Testis (tissue), 3 donors: ENCODE data around the gene ITGAD. TPM values are rescaled to one million over a fixed set of nuclear protein-coding genes. Genes with fewer than 3 reads are reported as not detected.

Experiments
- DNase-seq: peaks from one replicate; pipeline ENCODE4 v3.0.0-alpha.2; 2019
- H3K27ac ChIP-seq, 2 donors: fragments of 200-600 bp; sonication (generic); one replicate each; pipeline ENCODE4 v1.5.1; 2019
- H3K27me3 ChIP-seq: fragments of 200-600 bp; sonication (generic); one replicate; pipeline ENCODE4 v1.5.1; 2019
- H3K36me3 ChIP-seq: fragments of 200-600 bp; sonication (generic); one replicate; pipeline ENCODE4 v1.5.1; 2017; ENCODE audit warnings: low read depth; ENCODE audit errors: missing control alignments
- H3K4me1 ChIP-seq: fragments of 200-600 bp; sonication (generic); one replicate; pipeline ENCODE4 v1.5.1; 2019
- H3K4me3 ChIP-seq, 2 donors: fragments of 200-600 bp; sonication (generic); one replicate each; pipeline ENCODE4 v1.5.1; 2017 to 2019
- H3K9me3 ChIP-seq: fragments of 200-600 bp; sonication (generic); one replicate; pipeline ENCODE4 v1.5.1; 2017
- CTCF ChIP-seq, 3 experiments: fragments of 450-650 bp in 2 of 3; fragments of 200-600 bp in 1 of 3; sonication (generic) in 1 of 3; IDR thresholded peaks; one replicate each; pipeline ENCODE4 v1.5.1; 2016 to 2019; ENCODE audit warnings: antibody characterized with exemption in 3 of 3, mild to moderate bottlenecking in 2 of 3, moderate library complexity in 1 of 3
- POLR2A ChIP-seq: fragments of 450-650 bp; IDR thresholded peaks from one replicate; pipeline ENCODE4 v1.6.1; 2017; ENCODE audit warnings: antibody characterized with exemption, mild to moderate bottlenecking, moderate library complexity
- WGBS, 2 donors: methylation state at CpG; one replicate each; pipeline ENCODE4 v1.1.5; 2018; 5-methylcytosine and 5-hydroxymethylcytosine counted together
- intact Hi-C: fragments of 100-400 bp; cut with DNase I; formaldehyde crosslinking; loops from one replicate; pipeline ENCODE4 v1.15.1; 2023; ENCODE audit warnings: low total_unique reads
- polyA plus RNA-seq: library from polyadenylated mRNA; stranded (reverse); fragments of 350-450 nt; fragmentation: Illumina TruSeq; extraction: RNeasy Lipid Tissue Mini Kit (QIAGEN cat#74804); gene quantifications from one replicate; pipeline ENCODE4 v1.2.3, GENCODE V29; 2014; ENCODE audit warnings: low read depth, low replicate concordance; ENCODE audit not compliant: insufficient read depth
- total RNA-seq, 2 donors: library from RNA; depleted of rRNA; stranded (reverse); fragments of >200 nt; gene quantifications; one replicate each; pipeline ENCODE4 v1.2.3, GENCODE V29; 2016

ITGAD gene
- total and polyA plus RNA-seq, 3 donors from 2014 or later: 0.19 TPM; not detected in 2

- intact Hi-C loops: no loop called here
- peak within 1 kb of the TSS; percentile 53 to 75 for H3K27ac ChIP-seq
Measured at GRCh38 chr16:31428279-31428597, 35.1 kb downstream of the ITGAD start, which contains the start of gene COX6A2. COX6A2 (minus strand) TSS chr16:31428360; CDS start chr16:31428325, 35 bp downstream.

GRCh38 chr16:31428638-31429247 lies 35.6 kb downstream of the ITGAD start:
- H3K4me3 ChIP-seq: no peak overlapping the region
- intact Hi-C loops: no loop called here
- peak overlapping the region; percentile 53 to 75 for H3K27ac ChIP-seq
- H3K27me3 ChIP-seq: no peaks in the 10 kb centered on the region
- H3K4me1 ChIP-seq: peaks cover 21% of the 10 kb centered on the region
- H3K9me3 ChIP-seq: no peaks in the 10 kb centered on the region
- H3K36me3 ChIP-seq: no peaks in the 10 kb centered on the region
- no peak for DNase-seq
- 38 to 46% methylated on average over 7 of the region's 7 CpGs for WGBS, 2 donors
- TF ChIP-seq POLR2A: no peak
- TF ChIP-seq CTCF (IDR thresholded peaks at IDR 0.05): no peak

More at GRCh38 chr16:31428279-31428597, 35.1 kb downstream of the ITGAD start, which contains the start of gene COX6A2:
- Histone ChIP-seq H3K4me1 (peaks cover 21% of the 10 kb centered on the region), H3K4me3 (peak within 1 kb of the TSS; percentile 48 to 55), H3K9me3 (no peaks in the 10 kb centered on the region), H3K36me3 (no peaks in the 10 kb centered on the region), H3K27me3 (no peaks in the 10 kb centered on the region)
- whole genome bisulfite sequencing, 2 donors: 16 to 24% methylated on average over 7 of the region's 7 CpGs
- TF ChIP-seq CTCF (IDR thresholded peaks at IDR 0.05): no peak
- TF ChIP-seq POLR2A: no peak
- no peak for DNase-seq

- no peak overlapping the region for H3K4me3 ChIP-seq
- WGBS, 2 donors: 8 to 9% methylated on average over 1 of the region's 1 CpG
- no peaks in the 10 kb centered on the region for H3K27me3 ChIP-seq
- peaks cover 21% of the 10 kb centered on the region for H3K4me1 ChIP-seq
- no peaks in the 10 kb centered on the region for H3K36me3 ChIP-seq
- peak overlapping the region; percentile 7 to 53 for H3K27ac ChIP-seq
- DNase-seq: peak; percentile 49
- H3K9me3 ChIP-seq: no peaks in the 10 kb centered on the region
- TF ChIP-seq POLR2A: no peak
- TF ChIP-seq CTCF (IDR thresholded peaks at IDR 0.05): no peak
- intact Hi-C loops: no loop called here
Measured at GRCh38 chr16:31429314-31429713, 36.2 kb downstream of the ITGAD start.

GRCh38 chr16:31429796-31430195 lies 36.7 kb downstream of the ITGAD start:
- TF ChIP-seq CTCF (IDR thresholded peaks at IDR 0.05) (no peak), POLR2A (no peak)
- Histone ChIP-seq H3K36me3 (no peaks in the 10 kb centered on the region), H3K27me3 (no peaks in the 10 kb centered on the region), H3K4me1 (peaks cover 21% of the 10 kb centered on the region), H3K4me3 (no peak overlapping the region), H3K27ac (peak overlapping the region; percentile 8 to 62), H3K9me3 (no peaks in the 10 kb centered on the region)
- no peak for DNase-seq
- WGBS, 2 donors: 67 to 73% methylated on average over 3 of the region's 3 CpGs
- intact Hi-C loops: loop anchor here (10.0 kb wide), 1 partner anchor 445 kb away; the partner anchor contains the start of gene HSD3B7
